NCI-H1105 treated with DMSO at 0.1 percent for 48 hours (cell line): ENCODE measurements around the gene FAM107B.
"Not testable (repeated sequence)": the region's sequence is repeated elsewhere in the genome, so short reads cannot be mapped to it uniquely, and the experiment has no call there.

ENCODE experiments used
- DNase-seq: peaks from one replicate; lab custom pipeline; 2025; lab: John Stamatoyannopoulos, UW

FAM107B gene

DNA sequence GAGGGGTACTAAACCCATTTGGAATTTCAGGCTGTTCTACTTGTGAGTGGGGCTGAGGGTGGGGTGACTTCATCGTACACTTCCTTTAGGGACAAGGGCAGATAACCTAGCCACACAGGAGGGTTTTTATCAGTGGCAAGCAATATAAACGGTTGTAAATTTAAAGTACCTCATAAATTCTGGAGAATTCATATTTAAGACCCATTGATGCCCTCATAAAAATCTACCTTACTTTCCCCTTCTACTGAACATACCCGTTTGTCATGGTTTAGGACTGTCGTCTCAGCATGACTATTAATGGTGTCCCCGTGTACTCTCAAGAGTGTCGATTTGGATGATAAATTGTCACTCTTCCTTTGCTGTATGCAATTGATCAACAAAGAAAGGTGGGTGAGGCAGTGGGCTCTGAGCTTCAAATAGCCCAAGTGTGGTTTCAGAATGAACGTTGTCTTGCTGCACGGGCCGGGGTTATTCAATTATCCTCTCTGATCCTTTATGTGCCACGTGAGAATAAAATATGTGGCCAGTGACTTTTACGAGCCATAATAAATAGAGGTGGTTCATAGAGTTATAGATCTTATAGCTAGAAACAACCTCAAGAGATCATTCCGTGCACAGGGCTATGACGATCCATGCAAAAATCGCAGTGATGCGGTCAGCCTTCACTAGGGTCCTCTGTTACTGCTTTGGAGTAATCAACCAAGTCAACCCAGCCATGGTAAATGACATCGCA, 82.2 kb downstream of the FAM107B start:
- no peak for DNase-seq

DNA sequence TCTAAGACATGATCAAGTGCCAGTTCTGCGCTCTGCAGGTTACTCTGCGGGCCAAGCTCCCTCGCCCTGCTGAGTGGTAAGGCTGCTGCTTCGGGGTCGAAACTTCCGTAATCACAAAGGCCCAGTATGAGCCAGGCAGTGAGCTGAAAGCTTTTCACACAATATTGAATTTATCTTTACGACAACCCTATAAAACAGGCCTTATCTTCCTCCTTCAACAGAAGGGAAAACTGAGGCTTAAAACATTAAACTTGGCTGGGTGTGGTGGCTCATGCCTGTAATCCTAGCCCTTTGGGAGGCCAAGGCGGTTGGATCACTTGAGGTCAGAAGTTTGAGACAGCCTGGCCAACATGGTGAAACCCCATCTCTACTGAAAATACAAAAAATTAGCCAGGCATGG, 83.3 kb downstream of the FAM107B start:
- no peak for DNase-seq

DNA sequence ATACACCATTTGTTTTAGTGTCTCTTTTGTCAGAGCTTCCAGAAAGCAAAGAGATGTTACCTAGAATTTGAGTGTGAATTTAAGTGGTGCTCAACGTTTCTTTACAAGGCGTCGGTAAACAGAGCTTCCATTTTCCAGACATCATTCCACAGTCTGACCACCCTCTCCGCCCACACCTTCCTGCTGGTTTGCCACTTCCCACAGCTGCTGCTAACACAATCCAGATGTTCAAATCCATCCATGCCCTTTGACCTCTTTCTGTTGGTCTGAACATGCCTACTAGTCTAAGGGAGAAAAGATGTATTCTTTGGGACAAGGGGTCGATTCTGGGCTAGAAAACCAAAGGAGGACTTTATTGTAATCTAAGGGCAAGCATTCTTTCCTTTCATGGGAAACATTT, 86.1 kb downstream of the FAM107B start:
- DNase-seq = no peak

DNA sequence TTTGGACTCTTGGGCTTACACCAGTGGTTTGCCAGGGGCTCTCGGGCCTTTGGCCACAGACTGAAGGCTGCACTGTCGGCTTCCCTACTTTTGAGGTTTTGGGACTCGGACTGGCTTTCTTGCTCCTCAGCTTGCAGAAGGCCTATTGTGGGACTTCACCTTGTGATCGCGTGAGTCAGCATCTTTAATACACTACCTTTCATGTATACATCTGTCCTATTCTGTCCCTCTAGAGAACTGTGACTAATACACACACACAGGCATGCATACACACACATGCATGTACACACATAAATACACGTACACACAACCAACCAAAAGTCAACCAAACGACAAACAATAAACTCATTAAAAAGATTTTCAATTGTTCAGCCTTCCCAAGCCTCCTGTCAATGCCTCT, 86.5 kb downstream of the FAM107B start:
- not testable (repeated sequence) for DNase-seq

DNA sequence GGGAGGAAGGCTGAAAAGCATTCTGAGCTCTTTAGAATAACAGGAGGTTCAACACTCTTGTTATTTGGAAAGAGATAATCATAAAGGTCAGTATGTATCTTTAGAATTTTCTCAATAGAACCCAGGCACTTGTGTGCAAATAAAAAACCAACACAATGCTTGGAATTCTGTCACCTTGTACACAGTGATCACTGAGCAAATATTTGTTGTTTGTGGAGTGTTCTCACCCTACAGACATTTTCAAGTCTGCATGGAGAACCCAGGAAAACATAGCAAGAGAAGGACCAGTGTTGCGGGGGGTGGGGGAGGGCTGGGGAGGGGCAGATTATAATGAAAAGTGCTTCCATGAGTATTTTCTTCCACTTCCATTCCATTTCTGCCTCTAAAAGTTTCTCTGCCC, 87.4 kb downstream of the FAM107B start:
- DNase-seq = no peak

DNA sequence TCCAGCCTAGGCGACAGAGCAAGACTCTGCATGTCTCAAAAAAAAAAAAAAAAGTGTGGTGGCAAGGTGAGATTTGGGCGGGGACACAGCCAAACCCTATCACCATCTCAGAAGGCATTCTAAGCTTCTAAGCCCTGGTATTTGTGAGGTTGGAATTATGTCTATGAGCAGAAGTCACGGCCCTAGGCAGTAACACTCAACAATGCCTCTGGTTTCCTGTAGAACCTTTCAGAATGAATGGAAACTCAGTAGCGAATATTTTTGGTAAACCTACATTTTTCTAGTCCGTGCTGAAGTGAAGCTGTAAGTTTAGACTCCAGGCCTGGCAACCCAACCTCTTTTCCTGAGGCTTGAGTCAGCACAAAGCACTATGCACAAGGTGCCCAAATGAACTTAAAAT, 88.3 kb downstream of the FAM107B start:
- DNase-seq = no peak

DNA sequence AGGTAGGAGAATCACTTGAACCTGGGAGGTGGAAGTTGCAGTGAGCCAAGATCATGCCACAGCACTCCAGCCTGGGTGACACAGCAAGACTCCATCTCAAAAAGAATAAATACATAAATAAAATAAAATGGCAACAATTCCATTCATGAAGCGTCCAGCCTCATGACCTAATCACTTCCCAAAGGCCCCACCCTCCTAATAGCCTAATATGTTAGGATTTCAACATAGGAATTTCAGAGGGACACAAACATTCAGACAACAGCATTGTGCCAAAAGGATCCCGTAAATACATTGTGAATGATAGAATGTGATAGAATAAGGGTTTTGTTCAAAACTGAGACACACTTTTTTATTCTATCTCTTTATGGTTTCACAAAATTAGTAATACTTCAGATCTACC, 90.3 kb downstream of the FAM107B start:
- no peak for DNase-seq

DNA sequence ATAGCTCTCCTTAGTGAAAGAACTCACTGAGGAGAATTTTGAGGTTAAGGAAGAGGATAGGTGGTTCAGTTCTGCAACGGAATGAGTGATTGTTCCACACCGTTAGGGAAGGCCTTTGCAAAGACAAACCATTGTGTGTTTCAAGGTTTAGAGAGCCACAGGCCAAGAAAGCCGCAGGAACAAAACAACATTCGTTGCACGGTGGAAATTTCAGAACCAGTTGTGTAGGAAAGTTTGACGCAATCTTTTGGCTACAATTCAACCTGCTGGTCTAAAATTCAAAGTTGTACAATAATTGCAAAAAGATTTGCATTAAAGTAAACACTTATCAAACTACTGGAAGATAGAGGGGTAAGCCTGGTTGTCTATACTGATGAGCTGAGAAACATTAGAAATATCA, 91.4 kb downstream of the FAM107B start:
- no peak for DNase-seq

DNA sequence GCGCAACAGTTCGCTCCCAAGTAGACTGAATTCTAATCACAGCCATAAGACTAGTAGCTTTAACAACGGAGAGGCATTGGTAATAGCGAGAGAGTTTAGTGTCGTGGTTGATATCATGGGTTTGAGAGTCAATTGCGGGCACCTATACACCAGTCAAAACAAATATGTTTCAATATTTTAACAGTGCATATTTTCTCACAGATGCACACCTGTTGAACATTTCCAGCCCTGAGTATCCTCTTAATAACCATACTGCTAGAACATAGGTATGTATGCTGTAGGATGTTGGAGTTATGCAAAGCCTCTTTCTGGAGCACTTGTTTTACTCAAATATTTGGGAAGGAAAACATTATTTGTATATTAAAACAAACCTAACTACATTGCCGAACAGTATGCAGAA, 92.9 kb downstream of the FAM107B start:
- DNase-seq = no peak

DNA sequence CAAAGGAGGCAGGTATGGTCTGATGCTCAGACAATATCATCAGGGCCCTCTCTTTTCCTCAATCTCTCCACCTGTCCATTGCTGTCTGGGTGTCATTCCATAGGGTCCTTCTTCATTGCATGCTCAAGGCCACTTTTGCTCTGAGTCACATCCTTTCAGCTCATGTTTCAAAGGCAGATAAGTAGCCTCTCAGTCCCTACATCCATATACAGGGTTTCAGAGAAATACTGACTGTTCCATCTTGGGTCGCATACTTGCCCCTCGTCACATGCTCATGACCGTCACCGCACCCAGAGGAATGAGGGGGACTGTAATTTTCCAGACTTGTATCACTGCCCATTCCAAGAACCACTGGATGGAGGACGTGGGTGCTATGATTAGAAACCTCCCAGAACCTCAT, 93.4 kb downstream of the FAM107B start:
- no peak for DNase-seq

DNA sequence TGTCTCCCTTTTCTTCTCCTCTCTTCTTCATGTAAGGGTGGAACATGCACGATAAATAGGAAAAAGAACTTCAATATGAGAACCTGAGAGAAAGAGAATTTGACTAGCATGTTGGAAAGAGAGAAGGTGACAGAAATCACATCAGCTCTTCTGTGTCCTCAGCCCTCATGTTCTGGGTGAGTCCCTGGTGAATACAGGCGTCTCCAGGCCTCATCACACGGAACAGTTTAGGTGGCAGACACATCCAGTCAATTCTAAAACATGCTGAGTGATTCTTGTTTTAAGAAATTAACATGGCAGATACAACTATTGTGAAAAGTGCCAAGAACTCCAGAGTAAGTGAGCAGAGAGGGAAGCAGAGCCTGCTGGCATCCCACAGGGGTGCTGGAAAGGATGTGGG, 96.1 kb downstream of the FAM107B start:
- no peak for DNase-seq

DNA sequence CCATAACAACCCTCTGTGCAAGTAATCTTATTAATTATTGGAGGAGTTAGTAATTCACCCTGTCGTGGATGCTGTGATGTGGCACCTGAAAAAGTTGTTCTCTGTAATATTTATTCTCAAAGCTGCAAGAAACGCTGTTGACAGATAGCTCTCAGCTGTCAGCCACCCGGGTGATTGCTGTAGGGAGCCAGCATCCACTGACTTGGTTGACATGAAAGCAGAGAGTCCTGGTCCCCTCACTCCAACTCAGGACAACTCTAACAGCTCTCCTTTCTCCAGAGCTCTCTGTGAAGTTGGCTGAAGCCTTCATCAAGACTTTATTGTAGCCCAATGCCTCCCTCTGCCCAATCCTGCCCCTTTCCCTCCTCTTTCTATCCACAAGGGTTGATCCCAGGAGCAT, 98.0 kb downstream of the FAM107B start:
- DNase-seq = no peak

DNA sequence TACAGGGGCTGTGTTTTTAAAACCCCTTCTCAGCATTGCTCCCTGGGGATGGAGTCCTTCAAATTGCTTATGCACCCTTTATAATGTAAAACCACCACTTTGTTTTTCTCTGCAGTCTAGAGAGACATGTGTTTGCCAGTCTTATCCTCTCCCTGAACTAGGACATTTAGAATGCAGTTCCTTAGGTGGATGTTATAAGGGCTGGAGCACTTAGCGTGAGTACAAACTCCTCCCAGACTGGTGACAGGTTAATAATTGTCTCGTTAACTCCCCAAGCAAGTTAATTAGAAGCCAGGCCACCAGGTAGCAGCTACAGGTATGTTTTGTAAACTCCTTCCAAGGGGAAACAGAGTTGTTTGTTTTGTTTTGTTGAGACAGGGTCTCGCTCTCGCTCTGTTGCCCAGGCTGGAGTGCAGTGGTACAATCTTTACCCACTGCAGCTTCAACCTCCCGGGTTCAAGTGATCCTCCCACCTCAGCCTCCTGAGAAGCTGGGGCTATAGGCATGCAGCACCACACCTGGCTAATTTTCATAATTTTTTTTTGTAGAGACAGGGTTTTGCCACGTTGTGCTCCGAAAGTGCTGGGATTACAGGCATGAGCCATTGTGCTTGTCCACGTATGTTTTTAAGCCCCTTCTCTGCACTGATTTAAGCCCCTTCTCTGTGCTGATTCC, 100.2 kb downstream of the FAM107B start:
- no peak for DNase-seq

DNA sequence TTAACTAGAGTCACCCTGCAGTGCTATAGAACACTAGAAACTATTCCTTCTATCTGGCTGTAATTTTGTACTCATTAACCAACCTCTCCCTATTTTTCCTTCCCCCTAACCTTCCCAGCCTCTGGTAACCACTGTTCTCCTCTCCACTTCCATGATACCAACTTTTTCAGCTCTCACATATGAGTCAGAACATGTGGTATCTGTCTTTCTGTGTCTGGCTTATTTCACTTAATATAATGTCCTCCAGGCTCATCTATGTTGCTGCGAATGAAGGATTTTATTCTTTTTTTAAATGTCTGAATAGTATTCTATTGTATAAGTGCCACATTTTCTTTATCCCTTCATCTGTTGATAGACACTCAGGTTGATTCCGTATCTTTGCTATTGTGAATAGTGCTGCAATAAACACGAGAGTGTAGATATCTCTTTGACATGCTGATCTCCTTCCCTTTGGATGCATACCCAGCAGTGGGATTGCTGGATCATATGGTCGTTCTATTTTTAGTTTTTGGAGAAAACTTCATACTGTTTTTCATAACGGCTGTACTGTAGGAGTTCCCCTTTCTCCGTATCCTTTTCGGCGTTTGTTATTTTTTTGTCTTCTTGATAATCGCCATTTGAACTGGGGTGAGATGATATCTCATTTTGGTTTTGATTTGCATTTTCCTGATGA, 101.4 kb downstream of the FAM107B start:
- DNase-seq = no peak

DNA sequence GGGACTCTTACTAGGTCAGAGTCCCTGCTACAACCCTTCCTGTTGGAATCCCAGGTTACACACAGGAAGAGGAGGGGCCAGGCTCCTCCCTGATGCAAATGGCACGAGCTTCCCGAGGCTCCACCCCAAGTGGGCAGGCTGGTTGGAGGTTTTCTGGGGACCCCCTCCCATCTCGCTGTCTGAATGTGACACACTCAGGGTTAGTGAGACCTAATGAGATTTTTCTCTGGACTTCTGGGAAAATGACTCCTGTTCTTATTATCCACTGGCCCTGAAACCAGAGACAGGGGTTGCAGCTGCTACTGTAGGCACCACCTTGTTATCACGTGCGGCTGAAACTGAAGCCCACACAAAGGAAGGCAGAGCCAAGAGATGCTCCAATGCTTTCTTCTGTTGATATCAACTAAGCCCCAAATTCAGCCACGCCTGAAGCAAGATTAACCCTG, 103.3 kb downstream of the FAM107B start:
- no peak for DNase-seq

DNA sequence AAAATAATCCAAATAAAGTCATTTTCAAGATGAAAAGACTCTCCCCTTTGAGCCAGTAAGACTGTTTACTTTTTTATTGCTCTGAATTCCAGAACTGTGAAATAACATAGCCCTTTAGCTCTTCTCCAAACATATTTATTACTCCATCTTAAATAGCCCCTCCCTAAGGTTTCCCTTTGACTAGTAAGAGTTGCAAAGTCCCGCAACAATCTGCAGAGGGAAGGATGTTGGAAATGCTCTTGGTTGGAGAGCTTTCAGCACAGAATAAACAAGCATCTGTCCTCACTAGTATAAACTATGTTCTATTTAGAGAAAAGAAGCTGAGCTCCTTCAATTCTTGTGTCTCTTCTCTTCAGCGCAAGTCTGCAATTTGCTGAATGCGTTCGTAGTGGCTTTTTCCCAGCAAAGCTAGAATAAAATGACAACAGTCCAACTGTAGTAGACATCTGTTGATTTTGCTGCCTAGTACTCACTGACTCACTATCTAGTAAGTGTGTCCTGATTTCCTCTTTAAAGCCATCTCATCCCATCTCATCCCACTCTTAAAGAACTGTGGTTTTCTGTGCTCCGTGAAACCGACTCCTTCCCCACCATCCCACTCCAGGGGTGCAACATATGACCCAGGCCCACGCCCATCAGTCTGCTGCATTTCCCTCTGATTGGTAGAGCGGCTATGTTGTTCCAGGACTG, 104.0 kb downstream of the FAM107B start:
- no peak for DNase-seq

DNA sequence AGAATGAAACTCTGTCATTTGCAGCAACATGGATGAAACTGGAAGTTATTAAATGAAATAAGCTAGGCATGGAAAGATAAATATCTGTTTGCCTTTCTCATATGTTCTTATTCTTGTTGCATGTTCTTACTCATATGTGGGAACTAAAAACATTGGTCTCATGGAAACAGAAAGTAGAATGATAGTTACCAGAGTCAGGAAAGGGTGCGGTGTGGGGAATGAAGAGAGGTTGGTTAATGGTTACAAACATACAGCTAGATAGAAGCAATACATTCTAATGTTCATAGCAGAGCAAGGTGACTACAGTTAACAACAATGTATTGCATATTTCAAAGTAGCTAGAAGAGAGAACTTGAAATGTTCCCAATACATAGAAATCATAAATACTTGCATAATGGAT, 105.1 kb downstream of the FAM107B start:
- DNase-seq = no peak

DNA sequence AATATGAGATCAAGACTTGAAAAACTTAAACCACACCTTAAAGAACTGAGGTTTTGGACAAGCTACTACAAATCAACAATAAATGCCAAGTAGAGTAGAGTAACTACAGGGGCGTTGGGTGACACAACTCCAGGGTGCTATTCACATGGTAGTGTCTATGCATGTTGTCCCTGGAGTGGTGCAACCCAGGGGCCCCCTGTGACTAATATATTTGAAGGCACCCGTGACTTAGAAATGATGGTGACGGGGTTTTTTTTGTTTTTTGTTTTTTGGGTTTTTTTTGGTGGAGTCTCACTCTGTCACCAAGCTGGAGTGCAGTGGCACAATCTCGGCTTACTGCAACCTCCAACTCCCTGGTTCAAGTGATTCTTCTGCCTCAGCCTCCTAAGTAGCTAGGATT, 106.9 kb downstream of the FAM107B start:
- DNase-seq = no peak

DNA sequence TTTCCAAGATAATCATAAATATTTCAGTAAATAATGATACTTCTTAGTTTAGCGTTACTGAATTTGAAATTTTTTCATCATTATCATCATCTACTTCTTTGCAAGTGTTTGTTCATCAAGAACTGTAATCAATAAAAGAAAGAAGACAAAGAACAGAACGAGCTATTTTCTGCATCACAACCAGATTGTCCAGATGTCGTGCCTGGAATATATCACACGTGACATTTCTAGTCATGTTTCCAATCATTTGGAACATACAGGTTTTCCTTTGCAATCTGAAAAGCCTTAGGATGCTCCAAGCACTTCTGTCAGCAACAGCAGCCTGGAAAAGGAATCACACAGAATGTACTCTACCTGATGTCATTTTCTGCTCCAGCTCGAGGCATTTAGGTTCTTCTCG, 107.4 kb downstream of the FAM107B start:
- no peak for DNase-seq

DNA sequence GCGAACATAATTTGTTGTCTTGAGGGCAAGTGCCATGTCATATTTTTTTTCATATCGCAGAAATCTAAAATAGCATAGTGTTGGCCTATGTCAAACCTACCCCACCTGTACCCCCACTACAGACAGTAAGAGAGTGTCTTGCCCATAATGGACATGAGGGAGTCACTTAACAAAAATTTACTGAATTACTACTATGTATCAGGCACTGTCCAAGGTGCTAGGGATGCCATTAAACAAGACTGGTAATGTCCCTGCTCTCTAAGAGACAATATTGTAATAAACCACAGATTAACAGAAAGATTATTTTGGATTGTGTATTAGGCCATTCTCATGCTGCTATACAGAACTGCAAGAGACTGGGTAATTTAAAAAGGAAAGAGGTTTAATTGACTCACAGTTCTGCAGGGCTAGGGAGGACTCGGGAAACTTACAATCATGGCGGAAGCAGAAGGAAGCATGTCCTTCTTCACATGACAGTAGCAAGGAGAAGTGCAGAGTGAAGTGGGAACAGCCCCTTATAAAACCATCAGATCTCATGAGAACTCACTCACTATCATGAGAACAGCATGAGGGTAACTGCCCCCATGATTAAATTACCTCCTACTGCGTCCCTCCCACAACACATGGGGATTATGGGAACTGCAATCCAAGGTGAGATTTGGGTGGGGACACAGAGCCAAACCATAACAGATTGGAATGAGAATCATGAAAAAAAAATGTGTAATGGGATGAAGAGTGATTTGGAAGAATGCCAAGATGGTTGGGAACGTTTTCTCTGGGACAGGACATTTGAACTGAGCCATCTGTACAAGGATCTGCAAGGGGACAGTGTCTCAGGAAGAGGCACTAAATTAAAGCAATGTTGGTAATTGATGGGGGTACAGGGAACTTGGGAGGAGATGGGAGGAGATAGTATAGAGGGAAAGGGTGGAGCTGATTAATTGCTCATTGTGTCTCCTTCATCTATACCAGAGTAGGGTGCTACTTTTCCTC, 108.5 kb downstream of the FAM107B start:
- DNase-seq = no peak

DNA sequence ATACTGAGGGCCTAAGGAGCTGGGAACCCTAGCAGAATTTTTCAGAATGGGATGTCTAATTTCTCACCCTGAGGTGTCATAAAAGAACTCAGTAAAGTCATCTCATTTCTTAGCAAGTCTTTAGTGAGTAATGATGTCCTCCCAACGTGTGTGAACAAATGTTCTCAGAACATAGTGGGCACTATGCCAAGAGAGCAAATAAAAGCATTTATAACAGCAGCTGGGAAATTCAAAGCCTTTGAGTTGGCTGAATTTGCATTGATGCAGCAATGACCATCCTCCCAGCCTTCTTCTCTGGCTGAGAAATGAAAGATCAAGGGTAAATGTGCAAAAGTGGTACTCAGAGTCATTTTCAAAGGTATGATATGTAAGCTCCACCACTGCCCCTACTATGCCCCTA, 109.4 kb downstream of the FAM107B start:
- DNase-seq = peak; percentile 66
